ENCODE data around the gene HTRA2.

DNA sequence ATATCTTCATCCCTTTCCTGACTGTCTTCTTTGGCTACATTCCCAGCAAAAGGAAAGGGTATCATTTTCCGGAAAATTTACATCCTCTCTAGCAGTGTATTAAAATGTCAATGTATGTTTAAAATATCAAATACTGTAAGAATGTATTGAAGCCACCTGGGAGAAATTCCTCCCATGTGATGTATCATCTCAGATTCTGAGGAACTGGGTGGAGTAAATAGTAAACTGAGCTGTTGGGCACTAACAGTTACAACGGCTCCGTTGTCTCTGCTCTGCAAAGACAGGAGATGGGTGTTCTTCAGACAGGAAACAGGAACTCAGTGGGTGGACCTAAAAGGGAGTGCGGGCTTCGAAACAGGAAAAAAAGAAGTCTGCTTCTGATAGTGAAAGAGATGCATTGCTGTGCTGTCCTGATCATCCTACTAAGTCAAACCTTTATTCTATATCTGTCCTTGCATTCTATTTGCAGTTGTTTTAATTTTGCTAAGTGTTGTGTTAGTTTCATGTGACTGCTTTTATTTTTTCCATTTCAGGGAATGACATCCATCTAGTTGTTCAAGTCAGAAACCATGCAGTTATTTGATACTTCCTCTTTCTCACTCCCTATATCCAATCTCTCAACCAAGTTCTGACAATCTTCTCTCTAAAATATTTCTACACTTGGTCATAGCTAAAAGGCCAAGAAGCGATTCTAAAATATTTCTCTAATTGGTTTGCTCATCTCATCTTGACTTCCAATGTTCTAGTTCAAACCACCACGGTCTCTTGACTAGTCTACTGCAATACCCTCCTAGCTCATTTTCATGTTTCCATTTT is 44.2 kb downstream of the HTRA2 start:
- no peak for TF ChIP-seq EZH2 (IDR thresholded peaks at IDR 0.05)
- TF ChIP-seq POLR2AphosphoS5 (IDR thresholded peaks at IDR 0.05; ENCODE audit: borderline replicate concordance, low read depth, low read length): no peak
- no peak for TF ChIP-seq FOXP2 (optimal IDR thresholded peaks at IDR 0.05; ENCODE audit: control extremely low read depth, extremely low read length, insufficient read depth)

All from SK-N-MC (cell line).